Natural killer cell (primary cell): Measurements from ENCODE around the gene FYN. TPM values are rescaled to one million over a fixed set of nuclear protein-coding genes. Genes with fewer than 3 reads are reported as not detected.

Source experiments
- ATAC-seq, 3 donors: fragments of 150-1000 bp in 2 of 3; fragments of 200-7000 bp in 1 of 3; cut with Tn5 transposase; 1 replicate in 1 of 3; 2 replicates in 2 of 3; pipeline ENCODE4 v1.10.0; 2021; ENCODE audit warnings: mild to moderate bottlenecking in 2 of 3, moderate library complexity in 2 of 3
- DNase-seq, 2 donors: peaks; one replicate each; pipeline versions ENCODE4 v3.0.0 to v3.0.0-alpha.2; 2013 to 2021; ENCODE audit warnings: mixed read lengths in 1 of 2
- H3K27ac ChIP-seq: one replicate; pipeline ENCODE4 v1.5.1; 2013; ENCODE audit warnings: mild to moderate bottlenecking, low read length
- H3K27me3 ChIP-seq: one replicate; pipeline ENCODE4 v1.6.1; 2013; ENCODE audit warnings: low read length; ENCODE audit not compliant: control insufficient read depth, insufficient read depth
- H3K36me3 ChIP-seq: one replicate; pipeline ENCODE4 v1.6.1; 2013; ENCODE audit warnings: low read length; ENCODE audit not compliant: control insufficient read depth, insufficient read depth
- H3K4me1 ChIP-seq: one replicate; pipeline ENCODE4 v1.6.1; 2013; ENCODE audit warnings: low read length; ENCODE audit not compliant: control insufficient read depth, insufficient read depth
- H3K4me3 ChIP-seq: one replicate; pipeline ENCODE4 v1.5.1; 2013; ENCODE audit warnings: low read length
- H3K9me3 ChIP-seq: one replicate; pipeline ENCODE4 v1.6.1; 2013; ENCODE audit warnings: low read length; ENCODE audit not compliant: control insufficient read depth, insufficient read depth
- H3K27ac Mint-ChIP-seq, 2 donors: one replicate each; pipeline ENCODE4 v1.8.0; 2022; ENCODE audit warnings: mild to moderate bottlenecking in 2 of 2, mixed read lengths in 2 of 2, moderate library complexity in 1 of 2
- H3K27me3 Mint-ChIP-seq, 2 donors: one replicate each; pipeline ENCODE4 v1.8.0; 2022; ENCODE audit warnings: low read depth in 2 of 2, mixed read lengths in 2 of 2
- H3K36me3 Mint-ChIP-seq: one replicate; pipeline ENCODE4 v1.8.0; 2022; ENCODE audit warnings: mixed read lengths
- H3K4me1 Mint-ChIP-seq, 2 donors: one replicate each; pipeline ENCODE4 v1.8.0; 2022; ENCODE audit warnings: mixed read lengths in 2 of 2
- H3K4me3 Mint-ChIP-seq: one replicate; pipeline ENCODE4 v1.8.0; 2022; ENCODE audit warnings: mild to moderate bottlenecking, moderate library complexity, mixed read lengths
- H3K9me3 Mint-ChIP-seq, 2 donors: one replicate each; pipeline ENCODE4 v1.8.0; 2022; ENCODE audit warnings: mixed read lengths in 2 of 2
- WGBS: methylation state at CpG from one replicate; pipeline ENCODE4 v1.1.7; 2013; ENCODE audit warnings: missing lambda C conversion rate; ENCODE audit not compliant: insufficient coverage; 5-methylcytosine and 5-hydroxymethylcytosine counted together
- intact Hi-C: fragments of 100-400 bp; cut with micrococcal nuclease; formaldehyde crosslinking; loops from one replicate; pipeline ENCODE4 v1.14.2; 2022
- total RNA-seq, 4 donors: library from RNA; stranded (reverse); fragments of 120-200 nt in 1 of 4; gene quantifications; one replicate each; pipeline versions ENCODE4 v1.2.3 to v1.2.4, GENCODE V29; 2013 to 2022
- TF ChIP-seq, protein P1 (sequence below): fragments of 200-600 bp; IDR thresholded peaks from one replicate; pipeline ENCODE4 v1.8.0; 2022; ENCODE audit warnings: antibody characterized with exemption

The FYN gene
- total RNA-seq, 3 donors from 2014 or later (not counting 1 experiment from before 2014, with no cell fraction given), result 616 to 757 (median 713) TPM

DNA sequence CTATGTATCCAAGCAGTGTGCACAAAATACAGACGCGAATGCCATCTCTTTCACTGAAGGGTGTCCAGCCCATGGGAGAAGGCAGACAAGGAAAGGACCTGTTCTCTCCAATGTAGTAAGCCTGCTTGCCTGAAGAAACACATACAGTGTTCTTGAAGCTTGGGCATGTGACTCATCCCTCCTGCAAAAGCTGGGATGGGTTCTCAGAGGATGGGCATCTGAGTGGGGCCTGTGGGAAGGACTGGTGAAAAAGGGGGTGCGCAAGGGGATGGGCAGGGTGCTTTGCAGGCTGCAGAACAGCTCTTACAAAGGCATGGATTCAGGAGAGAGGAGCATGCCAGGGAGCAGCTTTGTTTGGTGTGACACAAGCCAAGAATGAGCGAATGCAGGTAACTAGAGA lies 128.1 kb downstream of the FYN start:
- peak overlapping the region; percentile 86 for H3K27ac ChIP-seq
- no peaks in the 10 kb centered on the region for H3K9me3 ChIP-seq
- Mint-ChIP-seq H3K4me3 (peak overlapping the region; percentile 58), H3K27me3 (no peaks in the 10 kb centered on the region), H3K27ac (peak overlapping the region; percentile 92 to 100), H3K4me1 (peaks cover 92 to 95% of the 10 kb centered on the region in 2 donors), H3K36me3 (no peaks in the 10 kb centered on the region), H3K9me3 (no peaks in the 10 kb centered on the region)
- TF ChIP-seq, protein P1, sequence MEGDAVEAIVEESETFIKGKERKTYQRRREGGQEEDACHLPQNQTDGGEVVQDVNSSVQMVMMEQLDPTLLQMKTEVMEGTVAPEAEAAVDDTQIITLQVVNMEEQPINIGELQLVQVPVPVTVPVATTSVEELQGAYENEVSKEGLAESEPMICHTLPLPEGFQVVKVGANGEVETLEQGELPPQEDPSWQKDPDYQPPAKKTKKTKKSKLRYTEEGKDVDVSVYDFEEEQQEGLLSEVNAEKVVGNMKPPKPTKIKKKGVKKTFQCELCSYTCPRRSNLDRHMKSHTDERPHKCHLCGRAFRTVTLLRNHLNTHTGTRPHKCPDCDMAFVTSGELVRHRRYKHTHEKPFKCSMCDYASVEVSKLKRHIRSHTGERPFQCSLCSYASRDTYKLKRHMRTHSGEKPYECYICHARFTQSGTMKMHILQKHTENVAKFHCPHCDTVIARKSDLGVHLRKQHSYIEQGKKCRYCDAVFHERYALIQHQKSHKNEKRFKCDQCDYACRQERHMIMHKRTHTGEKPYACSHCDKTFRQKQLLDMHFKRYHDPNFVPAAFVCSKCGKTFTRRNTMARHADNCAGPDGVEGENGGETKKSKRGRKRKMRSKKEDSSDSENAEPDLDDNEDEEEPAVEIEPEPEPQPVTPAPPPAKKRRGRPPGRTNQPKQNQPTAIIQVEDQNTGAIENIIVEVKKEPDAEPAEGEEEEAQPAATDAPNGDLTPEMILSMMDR, result no peak
- intact Hi-C loops, result no loop called here
- H3K27me3 ChIP-seq, result no peaks in the 10 kb centered on the region
- 94% methylated on average over 4 of the region's 4 CpGs for WGBS
- peaks cover 63% of the 10 kb centered on the region for H3K4me1 ChIP-seq
- H3K36me3 ChIP-seq, result peaks cover 9% of the 10 kb centered on the region
- no peak for ATAC-seq
- no peak overlapping the region for H3K4me3 ChIP-seq
- DNase-seq, result no peak

DNA sequence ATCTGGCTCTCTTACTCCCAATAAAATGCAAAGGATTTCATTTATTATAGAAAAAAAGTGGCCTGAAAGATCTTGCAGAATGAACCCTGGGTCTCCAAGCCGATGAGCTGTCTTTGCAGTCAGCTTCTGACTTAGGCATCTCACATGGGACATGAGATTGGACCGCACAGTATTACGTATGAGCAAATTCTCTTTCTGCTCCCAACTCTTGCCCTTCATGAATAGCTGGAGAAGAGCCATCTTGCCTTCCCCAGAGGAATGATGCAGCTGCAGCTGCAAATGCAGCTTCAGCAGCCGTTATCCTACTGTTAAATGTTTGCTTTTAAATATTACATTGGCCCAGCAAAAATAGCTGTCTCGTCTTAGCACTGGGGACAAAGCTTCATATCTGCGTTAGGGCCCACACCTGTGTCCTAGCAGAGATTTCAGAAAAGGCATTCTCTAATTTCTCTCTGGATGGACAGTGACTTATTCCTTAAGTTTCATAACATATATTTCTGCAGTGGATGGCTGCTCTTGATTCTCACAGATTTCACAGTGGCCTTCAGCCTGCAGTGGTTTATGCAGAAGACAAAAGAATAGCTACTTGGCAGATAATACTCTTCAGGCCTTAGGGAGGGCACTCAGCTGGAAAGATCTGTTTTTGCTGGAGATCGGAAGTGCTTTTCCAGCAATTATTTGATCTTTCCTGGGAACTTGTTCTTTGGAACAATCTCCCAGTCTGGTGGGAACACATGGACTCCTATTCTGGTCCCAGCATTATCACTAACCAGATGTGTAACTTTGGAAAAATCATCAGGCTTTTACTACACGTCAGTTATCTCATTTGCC lies 129.2 kb downstream of the FYN start:
- no peaks in the 10 kb centered on the region for H3K27me3 Mint-ChIP-seq
- H3K27ac ChIP-seq, result peak overlapping the region; percentile 16
- peak overlapping the region; percentile 42 for H3K4me3 Mint-ChIP-seq
- 94% methylated on average over 7 of the region's 8 CpGs for WGBS
- TF ChIP-seq, protein P1, result no peak
- H3K36me3 ChIP-seq, result peaks cover 11% of the 10 kb centered on the region
- DNase-seq, result no peak
- peaks cover 71% of the 10 kb centered on the region for H3K4me1 ChIP-seq
- H3K9me3 Mint-ChIP-seq, result no peaks in the 10 kb centered on the region
- H3K27ac Mint-ChIP-seq, result peak overlapping the region; percentile 90 to 100
- ATAC-seq, result no peak
- peaks cover 95 to 97% of the 10 kb centered on the region in 2 donors for H3K4me1 Mint-ChIP-seq
- H3K36me3 Mint-ChIP-seq, result no peaks in the 10 kb centered on the region
- H3K4me3 ChIP-seq, result no peak overlapping the region
- no peaks in the 10 kb centered on the region for H3K27me3 ChIP-seq
- H3K9me3 ChIP-seq, result no peaks in the 10 kb centered on the region
- intact Hi-C loops, result loop anchor here (5.0 kb wide), 1 partner anchor 33 kb away; no protein-coding TSS in a partner anchor

DNA sequence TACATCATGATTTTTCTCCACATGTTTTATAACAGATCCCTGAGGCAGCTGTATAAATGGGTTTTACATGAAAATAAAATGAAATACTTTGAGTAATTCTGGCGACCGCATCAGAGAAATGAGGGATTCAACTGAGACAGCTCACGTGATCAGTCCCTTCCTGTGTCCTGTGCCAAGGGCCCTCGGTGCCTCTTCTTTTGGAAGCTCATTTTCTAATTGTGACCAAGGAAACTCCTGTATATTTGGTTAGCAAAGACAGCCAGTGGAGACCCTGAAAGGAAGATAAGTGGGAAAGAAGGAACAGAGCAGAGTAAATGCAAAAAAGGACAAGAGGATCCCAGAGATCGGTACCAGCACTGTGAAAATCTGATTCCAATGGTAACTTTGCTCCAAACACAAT lies 129.9 kb downstream of the FYN start:
- H3K36me3 ChIP-seq, result peaks cover 14% of the 10 kb centered on the region
- H3K27ac ChIP-seq, result peak overlapping the region; percentile 16
- H3K4me3 ChIP-seq, result no peak overlapping the region
- no peak for ATAC-seq
- no peaks in the 10 kb centered on the region for H3K9me3 ChIP-seq
- H3K27me3 Mint-ChIP-seq, result no peaks in the 10 kb centered on the region
- H3K4me3 Mint-ChIP-seq, result peak overlapping the region; percentile 42
- peak overlapping the region; percentile 90 to 100 for H3K27ac Mint-ChIP-seq
- 95% methylated on average over 5 of the region's 5 CpGs for WGBS
- intact Hi-C loops, result loop anchor here (5.0 kb wide), 1 partner anchor 34 kb away; no protein-coding TSS in a partner anchor
- TF ChIP-seq, protein P1, result no peak
- peaks cover 97% of the 10 kb centered on the region in 2 donors for H3K4me1 Mint-ChIP-seq
- H3K9me3 Mint-ChIP-seq, result no peaks in the 10 kb centered on the region
- H3K36me3 Mint-ChIP-seq, result no peaks in the 10 kb centered on the region
- no peak for DNase-seq
- H3K4me1 ChIP-seq, result peaks cover 77% of the 10 kb centered on the region
- H3K27me3 ChIP-seq, result no peaks in the 10 kb centered on the region
